Kidney epithelial cell (primary cell): ENCODE measurements around the gene ZNF609. TPM values are rescaled to one million over a fixed set of nuclear protein-coding genes. Genes with fewer than 3 reads are reported as not detected.
A peak's percentile ranks its signal among the peaks of the same experiment; 100 is the strongest.

Source experiments
- DNase-seq: peaks from one replicate; pipeline ENCODE4 v3.0.0-alpha.2; 2010; ENCODE audit warnings: low read depth
- H3K27me3 ChIP-seq: 2 replicates; pipeline ENCODE4 v1.6.0; 2011; ENCODE audit warnings: low read length; ENCODE audit not compliant: control insufficient read depth, insufficient read depth
- H3K36me3 ChIP-seq: 2 replicates; pipeline ENCODE4 v1.5.1; 2011; ENCODE audit warnings: low read length; ENCODE audit not compliant: control insufficient read depth, insufficient read depth
- H3K4me3 ChIP-seq: 2 replicates; pipeline ENCODE4 v1.5.1; 2011; ENCODE audit warnings: low read depth, mild to moderate bottlenecking, control low read depth, low read length
- total RNA-seq: library from RNA; depleted of rRNA; stranded (reverse); fragments of >200 nt; gene quantifications from 2 replicates; pipeline ENCODE4 v1.2.3, GENCODE V29; 2015
- TF ChIP-seq, protein P1 (sequence below): IDR thresholded peaks from 2 replicates; pipeline ENCODE4 v1.5.1; 2011; ENCODE audit warnings: mild to moderate bottlenecking, moderate library complexity, low read length, control low read depth, inconsistent platforms; ENCODE audit not compliant: insufficient read depth, poor library complexity, severe bottlenecking

Gene ZNF609
- total RNA-seq, 1 donor from 2014 or later: 18.4 TPM

DNA sequence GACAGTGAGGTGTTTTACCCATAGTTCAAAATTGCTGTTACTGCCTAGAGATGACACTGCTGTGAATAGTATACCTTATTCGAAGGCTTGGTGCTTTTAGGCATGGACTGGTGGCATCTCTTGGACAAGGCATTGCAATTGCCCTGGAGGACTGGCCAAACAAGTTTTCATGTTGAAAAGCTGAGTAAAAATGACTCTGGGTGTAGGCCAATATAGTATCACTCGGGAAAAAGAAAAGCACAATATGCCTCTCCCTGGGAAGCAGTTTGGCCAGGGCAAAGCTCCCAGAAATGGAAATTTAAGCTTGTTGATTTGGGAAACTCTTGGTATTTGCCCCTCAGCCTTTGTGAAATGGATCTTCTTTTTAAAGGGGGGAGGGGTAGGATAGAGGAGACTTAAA, 54.8 kb downstream of the ZNF609 start:
- Histone ChIP-seq H3K4me3 (no peak overlapping the region), H3K27me3 (no peaks in the 10 kb centered on the region), H3K36me3 (no peaks in the 10 kb centered on the region)
- DNase-seq: no peak
- TF ChIP-seq, protein P1, sequence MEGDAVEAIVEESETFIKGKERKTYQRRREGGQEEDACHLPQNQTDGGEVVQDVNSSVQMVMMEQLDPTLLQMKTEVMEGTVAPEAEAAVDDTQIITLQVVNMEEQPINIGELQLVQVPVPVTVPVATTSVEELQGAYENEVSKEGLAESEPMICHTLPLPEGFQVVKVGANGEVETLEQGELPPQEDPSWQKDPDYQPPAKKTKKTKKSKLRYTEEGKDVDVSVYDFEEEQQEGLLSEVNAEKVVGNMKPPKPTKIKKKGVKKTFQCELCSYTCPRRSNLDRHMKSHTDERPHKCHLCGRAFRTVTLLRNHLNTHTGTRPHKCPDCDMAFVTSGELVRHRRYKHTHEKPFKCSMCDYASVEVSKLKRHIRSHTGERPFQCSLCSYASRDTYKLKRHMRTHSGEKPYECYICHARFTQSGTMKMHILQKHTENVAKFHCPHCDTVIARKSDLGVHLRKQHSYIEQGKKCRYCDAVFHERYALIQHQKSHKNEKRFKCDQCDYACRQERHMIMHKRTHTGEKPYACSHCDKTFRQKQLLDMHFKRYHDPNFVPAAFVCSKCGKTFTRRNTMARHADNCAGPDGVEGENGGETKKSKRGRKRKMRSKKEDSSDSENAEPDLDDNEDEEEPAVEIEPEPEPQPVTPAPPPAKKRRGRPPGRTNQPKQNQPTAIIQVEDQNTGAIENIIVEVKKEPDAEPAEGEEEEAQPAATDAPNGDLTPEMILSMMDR: no peak

DNA sequence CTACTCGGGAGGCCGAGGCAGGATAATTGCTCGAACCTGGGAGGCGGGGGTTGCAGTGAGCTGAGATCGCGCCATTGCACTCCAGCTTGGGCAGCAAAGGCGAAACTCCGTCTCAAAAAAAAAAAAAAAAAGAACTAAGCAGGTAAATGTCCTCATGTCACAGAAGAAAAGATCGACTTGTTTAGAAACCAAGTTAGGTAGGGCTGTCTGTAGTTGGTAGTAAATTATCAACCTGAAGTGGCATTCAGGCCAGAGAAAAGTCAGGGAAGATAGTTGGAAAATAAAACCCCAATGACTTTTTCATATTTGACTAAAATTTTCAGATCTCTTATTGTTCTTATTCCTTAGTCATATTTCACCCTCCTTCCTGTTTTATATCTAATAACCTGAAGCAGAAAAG, 55.4 kb downstream of the ZNF609 start:
- Histone ChIP-seq H3K4me3 (no peak overlapping the region), H3K27me3 (no peaks in the 10 kb centered on the region), H3K36me3 (no peaks in the 10 kb centered on the region)
- TF ChIP-seq, protein P1: no peak
- DNase-seq: no peak

DNA sequence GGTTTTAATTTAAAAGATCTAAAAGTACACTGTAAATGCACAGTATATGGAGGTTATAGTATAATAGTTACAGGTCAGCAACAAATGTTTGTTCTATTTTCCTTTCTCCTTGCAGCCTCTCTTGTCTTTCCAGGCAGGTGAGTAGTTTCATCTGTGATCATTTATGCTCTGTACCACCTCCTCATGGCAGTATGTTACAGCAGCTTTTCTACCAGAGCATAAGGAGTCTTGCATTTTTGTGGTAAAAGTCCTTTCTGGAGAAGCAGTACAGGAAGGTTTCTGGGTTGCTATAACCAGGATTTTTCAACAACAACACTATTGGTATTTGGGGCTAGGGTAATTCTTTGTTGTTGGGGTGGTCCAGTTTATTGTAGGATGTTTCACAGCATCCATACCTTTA, 59.5 kb downstream of the ZNF609 start:
- Histone ChIP-seq H3K27me3 (no peaks in the 10 kb centered on the region), H3K4me3 (no peak overlapping the region), H3K36me3 (no peaks in the 10 kb centered on the region)
- TF ChIP-seq, protein P1: no peak
- DNase-seq: no peak

DNA sequence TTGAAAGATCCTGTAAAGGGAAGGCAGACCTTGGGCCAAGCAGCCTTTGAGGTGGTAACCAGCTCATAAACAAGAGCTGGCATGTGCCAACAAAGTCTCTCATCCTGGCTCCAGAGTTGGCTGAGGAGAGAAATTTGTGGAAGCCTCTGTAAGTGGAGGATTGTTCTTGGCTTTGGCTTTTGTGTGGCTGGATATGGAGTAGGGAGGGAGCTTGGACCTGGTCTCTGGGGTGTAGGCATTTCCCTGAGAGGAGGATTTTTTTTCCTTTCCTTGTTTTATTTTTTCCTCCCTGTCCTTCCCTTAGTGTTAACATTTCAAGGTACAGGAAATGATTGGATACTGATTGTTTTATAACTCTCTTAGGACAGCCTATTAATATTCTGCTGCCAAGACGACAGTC, 60.8 kb downstream of the ZNF609 start:
- DNase-seq: no peak
- H3K4me3 ChIP-seq: no peak overlapping the region
- TF ChIP-seq, protein P1: no peak
- no peaks in the 10 kb centered on the region for H3K36me3 ChIP-seq
- H3K27me3 ChIP-seq: no peaks in the 10 kb centered on the region

DNA sequence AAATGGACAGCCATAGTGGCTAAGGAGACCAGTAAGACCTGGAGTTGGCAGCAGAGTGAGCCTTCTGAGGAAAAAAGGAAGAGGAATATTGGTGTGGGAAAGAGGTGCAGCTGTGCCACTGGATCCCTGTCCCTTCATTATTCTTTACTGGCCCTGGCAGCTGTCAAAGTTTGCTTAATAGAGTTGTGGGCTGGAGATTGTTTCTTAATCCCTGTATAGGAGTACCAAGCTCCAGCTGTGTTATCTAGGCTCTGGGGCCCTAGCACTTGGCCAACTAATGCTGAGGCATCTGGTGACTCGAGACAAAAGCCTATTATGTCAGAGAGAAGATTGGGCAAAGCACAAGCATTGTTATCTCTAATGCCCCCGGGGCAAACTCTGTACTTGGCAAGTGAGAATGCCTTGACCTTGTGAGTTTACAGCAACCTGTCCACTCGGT, 61.4 kb downstream of the ZNF609 start:
- no peak overlapping the region for H3K4me3 ChIP-seq
- peak; percentile 16 for DNase-seq
- TF ChIP-seq, protein P1: no peak
- H3K27me3 ChIP-seq: no peaks in the 10 kb centered on the region
- H3K36me3 ChIP-seq: no peaks in the 10 kb centered on the region

DNA sequence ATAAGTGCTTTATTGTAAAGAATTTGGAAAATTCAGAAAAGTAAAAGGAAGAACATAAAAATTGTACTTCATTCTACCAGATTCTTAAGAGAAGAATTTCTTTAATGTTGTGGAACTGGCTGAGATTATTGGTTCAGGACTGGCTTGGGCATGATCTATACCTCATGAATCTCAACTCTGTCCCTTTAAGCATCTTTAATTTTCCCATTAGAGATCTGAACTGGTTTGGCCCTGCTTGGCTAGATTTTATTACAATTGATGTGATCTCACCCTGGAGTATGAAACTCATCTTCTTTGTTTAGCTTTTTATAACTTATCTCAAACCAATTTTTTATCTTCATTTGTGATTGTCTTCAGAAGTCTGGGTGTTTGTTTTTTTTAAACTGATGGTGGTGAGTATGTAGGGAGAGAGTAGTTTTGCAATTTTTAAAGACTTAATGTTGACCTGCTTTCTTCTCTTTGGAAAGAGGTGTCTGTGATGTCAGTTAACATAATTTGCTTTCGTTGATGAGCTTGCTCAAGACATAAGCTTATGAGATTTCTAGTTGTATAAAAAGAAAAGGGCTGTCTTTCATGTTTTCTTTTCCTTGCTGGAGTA, 61.9 kb downstream of the ZNF609 start:
- TF ChIP-seq, protein P1: no peak
- H3K36me3 ChIP-seq: no peaks in the 10 kb centered on the region
- H3K4me3 ChIP-seq: no peak overlapping the region
- no peak for DNase-seq
- no peaks in the 10 kb centered on the region for H3K27me3 ChIP-seq
